GM18505 (cell line): ENCODE data around the gene TMA16.

Experiments
- ATAC-seq: cut with Tn5 transposase; IDR thresholded peaks from one replicate; pipeline ENCODE4 v1.9.1; 2021; ENCODE audit not compliant: unreplicated experiment
- POLR2A ChIP-seq: IDR thresholded peaks from 4 replicates; pipeline ENCODE4 v1.6.1; 2011; ENCODE audit warnings: borderline replicate concordance; ENCODE audit not compliant: insufficient read depth, insufficient read length; ENCODE audit errors: extremely low read depth

TMA16 gene

GRCh38 chr4:163485589-163485988, 8.9 kb upstream of the TMA16 start:
- TF ChIP-seq POLR2A: no peak
- no peak for ATAC-seq

- ATAC-seq: no peak
These were observed 8.2 kb upstream of the TMA16 start for GRCh38 chr4:163486321-163486720.

DNA sequence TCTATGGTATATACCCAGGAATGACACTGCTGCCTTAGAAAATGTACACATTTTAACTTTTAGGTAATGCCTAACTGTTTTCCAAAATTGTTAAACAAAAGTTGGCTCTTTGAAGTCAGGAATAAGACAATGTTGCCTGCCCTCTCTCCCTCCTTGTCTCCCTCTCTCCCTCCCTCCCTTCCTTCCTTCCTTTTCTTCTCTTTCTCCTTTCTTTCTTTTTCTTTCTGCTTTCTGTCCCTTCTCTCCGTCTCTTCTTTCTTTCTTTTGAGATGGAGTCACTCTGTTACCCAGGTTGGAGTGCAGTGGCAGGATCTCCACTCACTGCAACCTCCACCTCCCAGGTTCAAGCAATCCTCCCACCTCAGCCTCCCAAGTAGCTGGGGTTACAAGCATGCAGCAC, 4.6 kb upstream of the TMA16 start:
- no peak for ATAC-seq
- TF ChIP-seq POLR2A: no peak

More at GRCh38 chr4:163486321-163486720, 8.2 kb upstream of the TMA16 start:
- TF ChIP-seq POLR2A: no peak

GRCh38 chr4:163492951-163493504, 1.5 kb upstream of the TMA16 start:
- no peak for TF ChIP-seq POLR2A
- ATAC-seq: no peak

DNA sequence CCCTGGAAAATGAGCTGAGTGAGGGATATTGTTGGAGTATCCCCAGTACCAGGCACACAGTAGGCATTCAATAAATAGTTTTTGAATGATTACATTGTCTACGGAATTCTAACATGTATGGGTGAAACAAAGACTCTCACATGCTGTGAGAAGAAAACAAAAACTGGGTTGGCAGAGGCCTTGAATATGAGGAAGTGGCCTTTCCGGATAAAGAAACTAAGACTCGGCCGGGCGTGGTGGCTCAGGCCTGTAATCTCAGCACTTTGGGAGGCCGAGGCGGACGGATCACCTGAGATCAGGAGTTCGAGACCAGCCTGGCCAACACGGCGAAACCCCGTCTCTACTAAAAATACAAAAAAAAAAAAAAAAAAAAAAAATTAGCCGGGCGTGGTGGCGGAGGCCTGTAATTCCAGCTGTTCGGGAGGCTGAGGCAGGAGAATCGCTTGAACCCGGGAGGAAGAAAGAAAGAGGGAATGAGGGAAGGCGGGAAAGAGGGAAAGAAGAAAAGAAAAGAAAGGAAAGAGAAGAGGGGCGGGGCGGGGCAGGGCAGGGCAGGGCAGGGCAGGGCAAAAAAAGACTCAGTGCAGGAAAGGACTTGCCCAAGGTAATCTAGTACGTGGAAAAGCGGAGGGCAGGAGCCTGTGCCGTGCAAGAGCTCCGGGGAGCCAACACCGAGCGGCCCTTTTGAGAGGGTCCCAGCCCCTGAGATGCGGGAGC, 689 bp upstream of the TMA16 start:
- TF ChIP-seq POLR2A: no peak
- ATAC-seq: no peak

DNA sequence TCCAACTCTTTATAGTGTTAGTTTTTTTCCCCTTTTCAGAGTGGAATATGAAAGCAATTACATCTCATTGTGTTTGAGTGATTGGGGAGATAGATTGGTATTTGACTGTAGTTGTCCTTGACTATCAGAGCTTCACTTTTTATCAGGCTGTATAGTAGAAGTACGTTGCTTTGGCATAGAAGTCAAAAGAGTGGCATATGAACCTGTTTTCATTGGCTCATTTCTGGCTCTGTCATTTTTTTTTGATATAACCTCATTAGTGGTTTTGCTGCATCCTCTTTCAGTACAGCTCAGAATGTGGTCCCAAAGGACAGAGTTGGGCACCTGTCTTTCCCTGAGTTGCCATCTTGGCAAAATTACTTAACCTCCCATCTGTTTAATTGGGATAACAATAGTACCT, 1.4 kb downstream of the TMA16 start:
- peak; percentile 22 for ATAC-seq
- no peak for TF ChIP-seq POLR2A

DNA sequence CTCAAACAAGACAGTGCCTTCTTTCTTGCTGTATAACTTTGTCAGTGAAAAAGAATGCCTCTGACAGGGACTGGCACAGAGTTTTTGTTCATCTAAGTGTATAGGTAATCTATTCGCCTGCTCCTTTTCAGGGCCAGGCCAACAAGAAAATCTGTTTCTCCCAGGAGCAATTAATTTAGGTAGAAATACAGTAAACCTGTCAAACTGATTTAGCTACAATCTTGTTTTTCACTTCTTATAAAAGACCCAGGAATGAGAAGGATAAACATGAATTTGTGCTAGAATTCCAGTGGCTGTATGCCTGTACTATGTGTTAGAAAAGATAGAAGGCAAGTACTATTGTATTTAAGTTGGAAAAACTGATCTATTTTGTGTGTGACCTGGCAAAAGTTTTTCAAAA, 6.1 kb downstream of the TMA16 start:
- no peak for ATAC-seq
- no peak for TF ChIP-seq POLR2A

- TF ChIP-seq POLR2A: no peak
- no peak for ATAC-seq
These were observed 10.9 kb downstream of the TMA16 start for GRCh38 chr4:163505374-163505773.

DNA sequence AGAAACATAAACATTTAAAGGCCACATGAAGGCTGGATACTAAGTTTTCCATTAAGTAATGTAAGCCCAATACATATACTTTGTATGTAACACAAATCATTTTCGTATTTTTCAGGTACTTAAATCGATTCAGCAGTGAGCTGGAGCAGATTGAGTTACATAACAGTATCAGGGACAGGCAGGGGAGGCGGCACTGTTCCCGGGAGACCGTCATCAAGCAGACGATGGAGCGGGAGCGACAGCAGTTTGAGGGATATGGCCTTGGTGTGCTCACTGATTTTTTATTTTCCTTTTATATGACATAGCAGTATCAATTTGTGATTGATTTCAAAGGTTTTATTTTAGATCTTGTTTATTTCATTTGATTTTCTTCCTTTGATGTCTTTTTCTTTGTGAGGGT, 20.7 kb downstream of the TMA16 start:
- no peak for TF ChIP-seq POLR2A
- no peak for ATAC-seq

DNA sequence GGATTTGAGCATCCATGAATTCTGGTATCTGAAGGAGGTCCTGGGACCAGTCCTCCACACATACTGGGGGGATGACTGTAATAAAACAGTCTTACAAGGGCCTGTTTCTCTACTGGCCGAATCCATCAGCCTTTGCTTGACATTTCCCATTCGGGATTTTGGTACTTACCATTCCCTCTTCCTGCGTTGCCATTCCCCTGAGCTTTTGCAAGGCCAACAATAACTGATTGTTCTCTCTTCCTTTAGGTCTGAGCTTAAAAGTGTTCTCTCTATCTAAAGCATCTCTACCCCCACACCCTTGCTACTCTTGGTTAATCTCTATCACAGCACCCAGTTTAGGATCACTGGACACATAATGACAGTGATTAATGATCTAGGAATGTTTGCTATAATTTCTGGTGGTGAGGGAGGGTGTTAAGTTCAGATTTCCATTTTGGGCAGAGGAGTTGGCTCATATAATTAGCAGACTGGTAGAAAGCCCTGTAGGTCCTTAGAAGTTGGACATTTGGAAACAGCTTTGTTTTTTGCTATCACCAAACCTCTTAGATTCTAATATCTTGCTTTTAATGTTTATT, 29.4 kb downstream of the TMA16 start:
- TF ChIP-seq POLR2A: no peak
- no peak for ATAC-seq

DNA sequence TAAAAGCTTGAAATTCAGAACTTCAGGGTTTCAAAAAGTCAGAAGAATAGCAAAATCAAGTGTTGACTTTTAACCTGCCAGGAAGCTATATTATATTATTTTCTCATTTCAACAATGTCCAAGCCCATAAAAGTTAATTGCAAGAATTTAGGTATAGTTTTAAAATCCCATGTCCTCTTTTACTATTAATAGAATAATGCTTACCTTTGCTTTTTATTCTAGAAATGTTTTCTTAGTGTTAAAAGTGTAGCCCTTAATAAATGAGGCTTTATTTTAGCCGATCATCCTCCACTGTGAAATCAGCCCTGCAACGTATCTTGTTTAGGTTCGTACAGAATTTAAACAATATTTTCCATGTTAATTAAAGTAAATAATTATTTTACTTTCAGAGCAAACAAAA, 31.5 kb downstream of the TMA16 start:
- no peak for ATAC-seq
- TF ChIP-seq POLR2A: no peak

DNA sequence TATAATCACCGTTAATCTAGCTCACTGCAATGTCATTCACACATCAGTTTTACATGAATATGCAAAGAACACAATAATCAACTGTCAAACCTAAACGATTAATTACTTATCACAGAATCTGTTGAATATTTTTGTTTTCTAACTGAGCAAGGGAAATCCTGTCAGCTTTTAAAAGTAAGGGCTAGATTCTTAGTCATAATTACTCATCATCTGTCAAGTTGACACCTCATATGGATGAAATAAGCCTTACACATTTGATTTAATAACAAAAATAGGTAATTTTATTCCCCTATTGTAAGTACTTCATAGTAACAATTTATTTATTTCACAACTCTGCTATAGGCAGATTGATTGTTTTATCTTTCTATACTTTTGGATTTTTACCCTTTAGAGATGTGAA, 32.7 kb downstream of the TMA16 start:
- ATAC-seq: no peak
- TF ChIP-seq POLR2A: no peak

- TF ChIP-seq POLR2A: no peak
- no peak for ATAC-seq
These were observed 34.2 kb downstream of the TMA16 start for GRCh38 chr4:163528653-163529052.

GRCh38 chr4:163534056-163534455, 39.6 kb downstream of the TMA16 start:
- TF ChIP-seq POLR2A: no peak
- no peak for ATAC-seq
